Measurements from ENCODE around the gene MLANA. TPM values are rescaled to one million over a fixed set of nuclear protein-coding genes. Genes with fewer than 3 reads are reported as not detected.

Gene MLANA
- total and polyA plus RNA-seq, 2 experiments from 2014 or later: 0.94 TPM; not detected in 1

DNA sequence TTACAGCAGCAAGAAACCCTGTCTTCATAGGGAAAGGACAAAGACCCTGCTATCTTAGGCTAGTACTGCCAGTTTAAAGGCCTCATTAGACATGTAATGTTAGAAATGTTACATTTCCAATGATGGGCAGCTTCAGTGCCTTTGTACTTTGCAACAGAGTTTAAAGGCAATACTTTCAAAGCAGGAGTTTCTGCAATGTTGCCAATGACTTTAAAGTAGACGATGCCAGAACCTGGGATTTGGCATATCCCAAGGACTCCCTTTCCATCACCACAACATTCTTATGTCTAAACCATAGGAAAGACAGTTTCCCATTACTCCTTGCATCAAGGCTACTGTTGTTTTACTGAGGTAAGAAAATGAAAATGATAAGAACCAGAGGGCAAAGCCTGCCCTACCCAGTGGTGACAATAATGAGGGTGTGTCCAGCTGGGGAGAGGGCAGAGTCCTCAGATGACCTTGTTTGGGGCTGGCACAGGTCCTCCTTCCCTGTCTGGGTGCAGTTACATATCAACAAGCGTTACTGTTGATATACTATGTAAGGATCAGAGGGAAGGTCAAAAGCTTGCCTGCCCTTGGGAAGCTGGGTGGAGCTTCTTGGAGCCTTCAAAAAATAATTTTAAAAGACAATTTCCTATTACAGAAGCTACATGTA is 27.5 kb upstream of the MLANA start:
- Histone ChIP-seq H3K27ac (no peak overlapping the region), H3K9me3 (ENCODE audit: low read depth) (no peaks in the 10 kb centered on the region), H3K27me3 (no peaks in the 10 kb centered on the region), H3K4me3 (no peak overlapping the region), H3K36me3 (no peaks in the 10 kb centered on the region), H3K4me1 (ENCODE audit: low read depth) (no peaks in the 10 kb centered on the region)
- TF ChIP-seq, protein P1, sequence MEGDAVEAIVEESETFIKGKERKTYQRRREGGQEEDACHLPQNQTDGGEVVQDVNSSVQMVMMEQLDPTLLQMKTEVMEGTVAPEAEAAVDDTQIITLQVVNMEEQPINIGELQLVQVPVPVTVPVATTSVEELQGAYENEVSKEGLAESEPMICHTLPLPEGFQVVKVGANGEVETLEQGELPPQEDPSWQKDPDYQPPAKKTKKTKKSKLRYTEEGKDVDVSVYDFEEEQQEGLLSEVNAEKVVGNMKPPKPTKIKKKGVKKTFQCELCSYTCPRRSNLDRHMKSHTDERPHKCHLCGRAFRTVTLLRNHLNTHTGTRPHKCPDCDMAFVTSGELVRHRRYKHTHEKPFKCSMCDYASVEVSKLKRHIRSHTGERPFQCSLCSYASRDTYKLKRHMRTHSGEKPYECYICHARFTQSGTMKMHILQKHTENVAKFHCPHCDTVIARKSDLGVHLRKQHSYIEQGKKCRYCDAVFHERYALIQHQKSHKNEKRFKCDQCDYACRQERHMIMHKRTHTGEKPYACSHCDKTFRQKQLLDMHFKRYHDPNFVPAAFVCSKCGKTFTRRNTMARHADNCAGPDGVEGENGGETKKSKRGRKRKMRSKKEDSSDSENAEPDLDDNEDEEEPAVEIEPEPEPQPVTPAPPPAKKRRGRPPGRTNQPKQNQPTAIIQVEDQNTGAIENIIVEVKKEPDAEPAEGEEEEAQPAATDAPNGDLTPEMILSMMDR (IDR thresholded peaks at IDR 0.05; ENCODE audit: low read depth, low read length): no peak
- DNase-seq (ENCODE audit: low read depth in 1 of 2, low spot score in 1 of 2): no peak

DNA sequence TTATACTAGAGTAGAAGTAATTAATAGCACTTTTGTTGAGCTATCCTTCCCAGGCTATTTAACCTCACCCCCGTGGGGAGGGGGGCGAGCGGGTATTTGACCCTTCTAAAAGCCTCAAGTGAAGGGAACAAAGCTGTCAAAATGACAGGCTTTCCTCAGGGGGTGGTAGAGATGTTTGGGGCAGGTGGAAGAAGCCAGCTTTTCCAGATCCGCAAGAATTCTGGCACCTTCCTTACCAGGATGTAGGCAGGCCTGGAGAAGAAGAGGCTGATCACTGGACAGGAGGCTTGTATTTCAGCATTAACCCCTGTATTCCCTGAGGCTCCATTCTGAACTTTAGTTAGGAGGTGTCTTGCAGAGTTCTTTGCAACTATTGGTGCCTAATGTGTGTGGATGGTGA is 26.2 kb upstream of the MLANA start:
- TF ChIP-seq, protein P1 (IDR thresholded peaks at IDR 0.05; ENCODE audit: low read depth, low read length): no peak
- Histone ChIP-seq H3K4me3 (no peak overlapping the region), H3K4me1 (ENCODE audit: low read depth) (no peaks in the 10 kb centered on the region), H3K27ac (no peak overlapping the region), H3K27me3 (no peaks in the 10 kb centered on the region), H3K9me3 (ENCODE audit: low read depth) (no peaks in the 10 kb centered on the region), H3K36me3 (no peaks in the 10 kb centered on the region)
- no peak for DNase-seq (ENCODE audit: low read depth in 1 of 2, low spot score in 1 of 2)

DNA sequence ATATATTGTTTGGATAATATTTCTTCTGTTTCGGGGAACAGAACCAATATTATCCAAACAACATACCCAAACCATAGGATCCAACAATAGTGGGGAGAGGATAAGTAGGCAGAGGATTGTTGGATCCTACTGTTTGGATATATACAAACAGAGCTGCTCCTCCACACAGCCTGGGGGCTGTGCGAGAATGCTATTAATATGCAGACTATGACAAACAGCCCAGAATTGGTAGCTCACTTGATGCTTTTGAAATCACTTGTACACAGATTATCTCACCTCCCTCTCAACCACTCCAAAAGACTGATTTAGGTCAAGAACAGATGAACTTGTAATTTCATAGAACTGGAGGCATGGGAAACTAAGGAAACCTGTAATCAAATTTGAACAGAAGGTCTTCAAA is 24.4 kb upstream of the MLANA start:
- Histone ChIP-seq H3K27me3 (no peaks in the 10 kb centered on the region), H3K36me3 (no peaks in the 10 kb centered on the region), H3K4me1 (ENCODE audit: low read depth) (no peaks in the 10 kb centered on the region), H3K9me3 (ENCODE audit: low read depth) (no peaks in the 10 kb centered on the region), H3K4me3 (no peak overlapping the region), H3K27ac (no peak overlapping the region)
- DNase-seq (ENCODE audit: low read depth in 1 of 2, low spot score in 1 of 2): no peak
- TF ChIP-seq, protein P1 (IDR thresholded peaks at IDR 0.05; ENCODE audit: low read depth, low read length): no peak

DNA sequence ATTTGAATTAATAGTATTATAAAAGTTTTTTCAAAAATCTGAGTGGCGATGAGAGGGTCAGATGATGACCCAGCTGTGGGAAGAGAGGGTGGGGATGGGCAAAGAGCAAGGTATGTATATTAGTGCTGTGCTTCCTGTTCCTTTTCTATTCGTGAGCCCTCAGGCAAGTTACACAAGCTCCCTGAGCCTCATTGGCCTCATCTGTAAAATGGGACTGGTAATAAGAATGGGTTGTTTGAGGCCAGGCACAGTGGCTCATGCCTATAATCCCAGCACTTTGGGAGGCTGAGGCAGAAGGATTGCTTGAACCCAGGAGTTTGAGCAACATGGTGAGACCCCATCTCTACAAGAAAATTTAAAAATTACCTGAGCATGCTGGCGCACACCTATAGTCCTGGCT is 24.0 kb upstream of the MLANA start:
- Histone ChIP-seq H3K27ac (no peak overlapping the region), H3K27me3 (no peaks in the 10 kb centered on the region), H3K4me3 (no peak overlapping the region), H3K4me1 (ENCODE audit: low read depth) (no peaks in the 10 kb centered on the region), H3K9me3 (ENCODE audit: low read depth) (no peaks in the 10 kb centered on the region), H3K36me3 (no peaks in the 10 kb centered on the region)
- TF ChIP-seq, protein P1 (IDR thresholded peaks at IDR 0.05; ENCODE audit: low read depth, low read length): no peak
- DNase-seq (ENCODE audit: low read depth in 1 of 2, low spot score in 1 of 2): no peak

DNA sequence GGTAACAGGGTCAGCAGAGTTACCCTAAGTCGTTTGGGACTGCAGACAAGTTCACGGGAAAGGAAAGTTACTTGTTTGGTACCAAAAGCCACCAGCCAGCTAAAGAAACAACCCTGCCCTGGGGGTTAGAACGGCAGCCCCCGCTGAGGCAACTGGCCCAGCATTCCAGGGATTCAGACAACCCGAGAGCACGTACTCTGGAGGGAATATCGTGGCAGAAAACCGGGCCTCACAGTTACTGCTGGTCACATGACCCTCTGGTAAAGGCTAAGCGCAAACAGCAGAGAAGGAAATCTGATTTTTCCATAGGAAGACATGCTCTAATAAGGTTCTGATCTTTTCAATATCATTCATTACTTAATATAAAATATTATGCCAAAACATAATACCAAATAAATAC is 22.5 kb upstream of the MLANA start:
- H3K4me1 ChIP-seq (ENCODE audit: low read depth): no peaks in the 10 kb centered on the region
- H3K9me3 ChIP-seq (ENCODE audit: low read depth): no peaks in the 10 kb centered on the region
- DNase-seq (ENCODE audit: low read depth in 1 of 2, low spot score in 1 of 2): no peak
- TF ChIP-seq, protein P1 (IDR thresholded peaks at IDR 0.05; ENCODE audit: low read depth, low read length): no peak
- H3K27me3 ChIP-seq: no peaks in the 10 kb centered on the region
- H3K27ac ChIP-seq: no peak overlapping the region
- H3K4me3 ChIP-seq: no peak overlapping the region
- no peaks in the 10 kb centered on the region for H3K36me3 ChIP-seq
